GM19193 (cell line): ENCODE data around the gene FUT7.

Experiments
- POLR2A ChIP-seq: IDR thresholded peaks from 4 replicates; pipeline ENCODE4 v1.6.1; 2011; ENCODE audit not compliant: insufficient read depth, insufficient read length; ENCODE audit errors: extremely low read depth

FUT7 gene

DNA sequence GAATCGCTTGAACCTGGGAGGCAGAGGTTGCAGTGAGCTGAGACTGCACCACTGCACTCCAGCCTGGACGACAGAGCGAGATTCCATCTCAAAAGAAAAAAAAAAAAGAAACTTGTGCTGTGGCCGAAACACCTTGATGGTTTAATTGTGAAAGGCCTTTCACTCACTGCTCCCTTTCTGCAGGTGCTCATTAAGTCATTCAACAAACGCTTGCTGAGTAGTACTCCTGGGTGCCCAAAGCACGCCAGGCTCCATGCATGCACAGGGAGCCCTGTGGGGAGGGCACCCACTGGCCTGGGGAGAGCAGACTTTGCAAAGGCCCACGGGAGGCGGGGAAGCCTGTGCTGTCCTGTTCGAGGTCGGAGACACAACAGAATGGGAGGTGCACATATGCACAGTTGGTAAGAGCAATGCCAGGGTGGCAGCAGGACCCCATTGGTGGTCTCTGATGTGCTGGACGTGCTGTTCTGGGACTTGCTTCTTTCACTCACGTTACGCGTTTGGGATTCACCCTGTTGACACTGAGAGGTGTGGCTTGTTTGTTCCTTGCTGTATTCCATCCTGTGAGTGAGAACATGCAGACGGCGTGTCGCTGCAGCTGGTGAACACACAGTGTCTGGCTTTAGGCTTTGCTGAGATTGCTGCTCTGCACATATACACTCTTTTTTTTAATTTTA is 25.0 kb upstream of the FUT7 start:
- TF ChIP-seq POLR2A, result no peak

GRCh38 chr9:137055385-137056364 is 23.8 kb upstream of the FUT7 start:
- TF ChIP-seq POLR2A, result no peak

- TF ChIP-seq POLR2A, result no peak
Measured at GRCh38 chr9:137054932-137055384, 23.1 kb upstream of the FUT7 start.

DNA sequence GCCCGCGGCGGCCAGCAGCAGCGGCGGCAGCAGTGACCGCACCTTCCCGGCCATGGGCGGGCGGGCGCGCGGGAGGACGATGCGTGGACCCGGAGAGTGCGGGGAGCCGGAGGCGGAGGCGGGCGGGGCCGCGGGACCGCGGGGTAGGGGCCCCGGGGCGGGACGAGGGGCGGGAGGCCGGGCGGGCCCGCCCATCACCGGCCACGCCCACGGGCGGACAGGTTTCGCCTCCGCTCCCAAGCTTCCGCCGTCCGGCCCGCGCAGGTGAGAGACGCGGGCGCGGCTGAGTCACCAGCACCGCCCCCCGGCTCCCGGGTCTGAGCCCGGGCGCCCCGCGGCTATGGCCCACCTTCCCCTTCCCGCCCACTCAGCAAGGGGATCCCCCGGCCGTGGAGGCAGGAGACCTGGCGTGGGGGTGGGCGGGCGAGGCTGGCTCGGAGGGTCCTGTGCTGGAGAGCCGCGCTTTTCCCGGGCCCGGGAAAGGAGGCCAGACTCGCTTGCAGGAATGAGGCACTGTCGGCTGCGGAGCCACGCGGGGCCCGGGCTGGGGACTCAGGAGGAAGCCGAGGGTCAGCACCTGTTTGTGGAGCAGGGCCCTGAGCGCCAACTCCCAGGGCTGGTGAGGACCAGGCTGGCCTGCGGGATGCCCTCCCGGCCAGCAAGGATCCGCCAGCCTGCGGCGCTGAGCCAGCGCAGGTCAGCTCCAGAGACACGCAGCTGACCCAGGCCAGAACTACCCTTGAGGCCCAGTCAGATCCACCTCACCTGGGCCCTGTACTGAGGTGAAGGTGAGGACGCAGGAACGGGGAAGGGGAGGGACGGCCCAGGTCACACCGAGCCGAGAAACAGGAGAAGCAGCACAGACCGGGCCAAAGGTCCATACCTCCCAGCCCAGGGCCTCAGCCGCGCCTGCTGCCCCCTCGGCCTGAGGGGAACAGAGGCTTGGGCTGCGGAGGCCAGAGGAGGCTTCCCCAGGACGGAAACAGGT is 22.4 kb upstream of the FUT7 start, which contains the start of gene ENTPD2:
ENTPD2 (minus strand) TSS at position 118 of the 988 bp plus-strand sequence; CDS start at position 54, 64 bp downstream.
- no peak for TF ChIP-seq POLR2A

GRCh38 chr9:137052998-137053943 is 21.4 kb upstream of the FUT7 start:
- no peak for TF ChIP-seq POLR2A

- TF ChIP-seq POLR2A, result no peak
Measured at GRCh38 chr9:137052293-137052692, 20.4 kb upstream of the FUT7 start.

DNA sequence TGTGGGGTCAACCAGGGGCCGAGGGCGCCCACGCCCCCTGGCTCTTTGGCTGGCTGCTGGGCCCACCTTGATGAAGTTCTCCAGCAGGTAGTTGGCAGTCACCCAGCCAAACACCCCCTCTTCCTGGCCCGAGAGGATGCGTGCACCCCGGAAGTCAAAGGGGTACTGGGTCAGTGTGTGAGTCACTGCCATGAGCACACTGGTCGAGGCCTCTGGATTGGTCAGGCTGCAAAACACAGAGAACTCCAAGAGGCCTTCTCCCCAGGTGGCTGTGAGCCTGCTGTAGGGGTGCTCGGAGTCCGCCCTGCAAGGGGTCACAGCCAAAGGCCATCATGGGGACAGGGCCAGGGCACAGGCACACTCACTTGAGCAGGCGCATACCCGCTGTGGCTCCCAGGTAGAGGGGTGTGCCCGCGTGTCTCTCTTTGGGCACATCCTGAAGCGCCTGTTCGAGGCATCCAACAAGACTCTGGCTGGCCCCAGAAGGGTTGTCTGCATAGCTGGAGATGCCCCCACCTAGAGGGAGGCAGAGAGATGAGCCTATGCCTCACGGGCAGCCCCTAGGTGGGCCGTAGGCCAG is 19.3 kb upstream of the FUT7 start:
- TF ChIP-seq POLR2A, result no peak

GRCh38 chr9:137050570-137050969 is 18.7 kb upstream of the FUT7 start:
- no peak for TF ChIP-seq POLR2A

- no peak for TF ChIP-seq POLR2A
Measured at GRCh38 chr9:137049544-137050449, 17.9 kb upstream of the FUT7 start.

GRCh38 chr9:137048655-137049543 is 17.0 kb upstream of the FUT7 start:
- TF ChIP-seq POLR2A, result no peak
